NCI-H1417 (cell line): ENCODE results near the gene ARPC5.

ENCODE experiments used
- DNase-seq, 3 experiments: peaks; one replicate each; lab custom pipeline; 2025; lab: John Stamatoyannopoulos, UW

ARPC5 gene

DNA sequence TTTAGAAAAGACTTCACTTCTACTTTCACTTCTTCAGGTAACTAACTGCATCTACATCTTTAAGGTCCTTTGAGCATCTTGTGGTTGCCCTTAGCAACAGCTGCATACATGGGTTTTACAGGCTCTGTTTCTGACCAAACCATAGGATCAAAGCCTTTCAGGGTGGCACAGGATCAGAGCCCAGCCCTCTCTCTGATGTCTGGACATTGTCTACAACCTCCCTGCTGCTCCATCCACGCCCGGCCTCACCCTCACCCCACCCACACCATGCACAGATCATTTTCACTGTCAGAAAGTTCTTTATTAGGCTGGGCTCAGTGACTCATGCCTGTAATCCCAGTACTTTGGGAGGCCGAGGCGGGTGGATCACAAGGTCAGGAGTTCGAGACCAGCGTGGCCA lies 50.5 kb downstream of the ARPC5 start:
- no peak for DNase-seq

DNA sequence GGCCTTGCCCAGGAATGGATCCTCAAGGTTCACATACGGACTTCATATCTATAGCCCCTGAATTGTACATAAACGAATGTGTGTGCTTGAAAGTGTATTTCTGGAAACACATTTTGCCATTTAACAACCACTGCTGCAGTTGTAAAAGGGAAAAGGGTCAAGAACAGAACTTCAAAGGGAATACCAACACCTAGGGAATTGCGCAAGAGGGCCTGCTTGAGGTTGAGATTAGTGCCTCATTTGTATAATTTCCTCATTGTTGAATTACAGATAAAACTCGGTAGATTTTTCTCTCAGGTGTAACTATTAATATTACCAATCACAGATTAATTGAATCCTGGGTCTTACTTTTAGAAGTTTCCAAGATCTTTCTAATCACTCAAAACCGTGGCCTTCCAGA lies 51.4 kb downstream of the ARPC5 start:
- no peak for DNase-seq

DNA sequence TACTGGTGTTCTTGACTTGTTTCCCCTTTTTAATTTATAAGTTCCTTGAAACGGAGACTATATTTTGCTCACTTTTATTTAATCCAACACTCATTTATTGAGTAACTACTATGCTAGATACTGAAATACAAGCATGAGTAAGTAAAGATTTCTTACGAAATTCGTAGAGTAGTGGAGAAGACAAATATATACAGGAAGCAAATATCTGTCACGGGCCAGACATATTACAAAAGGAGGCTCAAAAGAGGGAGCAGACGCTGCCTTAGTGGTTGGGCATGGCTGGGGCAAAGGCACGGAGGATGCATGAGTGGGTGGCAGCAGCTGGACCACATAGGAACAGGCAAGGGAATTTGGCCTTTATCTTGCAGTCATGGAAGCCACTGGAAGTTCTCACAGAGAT lies 52.1 kb downstream of the ARPC5 start:
- DNase-seq, result no peak

DNA sequence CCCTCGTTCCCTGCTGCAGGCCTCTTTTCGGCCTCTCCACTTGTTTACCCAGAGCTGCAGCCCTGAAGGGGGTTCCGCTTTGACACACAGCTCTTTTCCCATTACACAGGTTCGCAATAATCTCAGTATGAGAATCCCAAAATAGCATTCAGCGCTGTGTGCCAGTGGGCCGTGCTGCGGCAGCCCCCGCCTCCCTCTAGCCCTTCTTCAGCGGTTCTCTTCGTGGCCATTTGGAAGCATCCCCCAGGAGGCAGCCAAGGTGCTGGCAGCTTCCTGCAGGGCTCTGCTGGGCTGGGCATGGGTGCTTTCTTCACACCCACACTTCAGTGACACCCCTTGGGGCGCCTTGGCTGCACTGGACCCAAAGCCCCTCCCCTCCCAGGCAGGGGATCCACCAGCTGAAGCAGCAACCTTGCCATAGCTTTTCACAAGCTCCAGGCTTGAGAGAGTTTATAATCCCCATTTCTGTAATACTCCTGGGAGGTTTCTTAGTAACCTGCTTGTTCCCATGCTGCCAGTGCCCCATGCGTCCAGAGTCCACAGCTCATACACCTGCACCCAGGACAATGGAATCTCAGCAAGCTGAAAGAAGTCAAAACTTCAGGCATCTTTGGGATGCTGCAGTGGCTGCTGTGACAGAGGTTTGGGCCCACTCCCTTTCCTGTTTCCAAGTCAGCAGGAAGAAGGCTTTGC lies 53.4 kb downstream of the ARPC5 start:
- no peak for DNase-seq

DNA sequence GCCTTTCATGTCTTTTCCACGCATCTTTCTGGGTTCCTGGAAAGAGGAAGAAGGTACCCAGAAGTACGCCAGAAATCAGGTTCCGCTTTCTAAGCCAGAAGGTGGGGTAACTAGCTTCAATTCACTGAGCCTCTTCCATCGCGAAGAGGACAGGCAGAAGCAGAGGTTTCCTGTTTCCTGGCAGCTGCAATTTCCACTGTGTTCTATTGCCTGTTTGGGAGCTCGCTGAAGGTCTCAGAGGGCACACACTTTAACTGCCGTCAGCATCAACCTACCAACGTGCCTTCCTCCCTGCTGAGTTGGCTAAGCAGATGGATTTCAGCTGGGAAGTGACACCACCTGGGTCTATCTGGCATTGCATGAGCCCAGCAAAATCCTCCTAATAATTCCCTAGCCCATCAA lies 55.3 kb downstream of the ARPC5 start:
- peak; percentile 11 to 71 (median 53) for DNase-seq

DNA sequence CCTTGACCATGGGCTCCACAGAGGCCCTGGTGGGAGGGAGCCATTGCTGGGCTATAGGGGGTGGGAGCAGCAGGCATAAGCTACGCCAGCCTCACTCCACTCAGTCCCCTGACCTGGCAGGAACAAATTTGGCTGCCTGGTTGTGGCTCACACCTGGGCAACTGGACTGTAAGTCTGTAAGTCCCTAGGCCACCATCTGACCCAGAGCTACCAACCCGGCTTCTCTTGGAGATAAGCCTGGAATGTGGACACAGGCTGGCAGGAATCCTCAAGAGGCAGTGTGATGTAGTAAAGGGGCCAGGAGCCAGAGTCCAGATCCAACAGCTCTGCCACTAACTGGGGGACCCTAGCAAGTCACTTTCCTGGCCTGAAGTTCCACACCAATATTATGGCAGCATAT lies 56.7 kb downstream of the ARPC5 start:
- no peak for DNase-seq

DNA sequence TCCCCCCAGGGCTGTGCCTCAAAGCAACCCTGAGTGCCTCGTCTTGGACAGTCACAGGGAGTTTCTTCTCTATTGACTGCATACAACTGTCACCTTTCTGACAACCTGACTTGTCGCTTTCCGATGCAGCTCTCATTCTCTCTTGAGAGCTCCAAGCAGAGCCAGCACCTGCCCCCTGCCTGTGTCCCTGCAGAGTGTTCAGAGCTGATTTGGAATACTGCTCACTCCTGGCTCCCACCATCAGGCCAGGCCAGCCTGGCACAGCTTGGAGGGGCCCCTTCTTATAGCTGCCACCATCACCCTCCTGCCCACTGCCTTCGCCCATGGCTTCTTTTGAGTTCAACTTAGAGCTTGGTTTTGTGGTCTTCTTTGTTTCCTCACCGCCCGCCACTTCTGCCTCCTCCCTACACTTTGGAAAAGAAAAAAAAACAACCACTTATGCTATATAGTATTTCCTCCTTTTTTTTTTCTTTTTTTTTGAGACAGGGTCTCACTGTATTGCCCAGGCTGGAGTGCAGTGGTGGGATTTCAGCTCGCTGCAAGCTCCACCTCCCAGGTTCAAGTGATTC lies 57.6 kb downstream of the ARPC5 start:
- DNase-seq, result no peak

DNA sequence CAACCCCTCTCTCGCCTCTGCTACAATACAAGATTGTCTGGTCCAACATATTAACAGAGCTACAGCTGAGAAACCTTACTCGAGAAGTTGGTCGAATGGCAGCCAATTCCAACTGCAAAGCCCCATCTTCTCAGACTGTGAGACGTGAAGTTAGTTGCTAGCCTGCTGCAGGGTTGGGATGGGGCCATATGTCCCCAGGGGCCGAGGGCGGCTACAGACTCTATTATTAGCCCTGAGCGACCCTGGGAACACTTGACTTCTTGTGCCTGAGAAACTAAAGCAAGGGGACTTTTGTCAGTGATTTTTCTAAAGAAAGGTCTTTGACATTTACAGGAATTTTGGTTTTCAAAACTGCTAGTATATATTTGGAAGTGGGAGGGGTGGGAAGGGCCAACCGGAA lies 59.0 kb downstream of the ARPC5 start:
- DNase-seq, result no peak

DNA sequence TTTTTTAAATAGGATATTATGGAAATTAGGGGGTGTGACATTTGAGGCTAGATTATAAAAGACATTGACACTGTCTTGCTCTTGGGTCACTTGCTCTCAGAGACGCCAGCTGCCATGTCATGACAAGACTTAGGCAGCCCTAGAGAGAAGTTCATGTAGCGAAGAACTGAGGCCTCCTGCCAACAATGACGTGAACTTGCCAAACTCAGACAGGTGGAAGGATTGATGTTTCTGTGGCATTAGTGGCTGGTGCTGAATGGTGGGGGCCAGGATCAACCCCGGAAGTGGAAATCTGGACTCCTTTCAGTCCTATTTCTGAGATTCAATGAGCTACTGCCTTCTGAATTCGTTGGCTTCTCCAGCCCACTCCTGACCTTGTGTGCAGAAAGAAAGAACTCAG lies 60.0 kb downstream of the ARPC5 start:
- DNase-seq, result no peak

DNA sequence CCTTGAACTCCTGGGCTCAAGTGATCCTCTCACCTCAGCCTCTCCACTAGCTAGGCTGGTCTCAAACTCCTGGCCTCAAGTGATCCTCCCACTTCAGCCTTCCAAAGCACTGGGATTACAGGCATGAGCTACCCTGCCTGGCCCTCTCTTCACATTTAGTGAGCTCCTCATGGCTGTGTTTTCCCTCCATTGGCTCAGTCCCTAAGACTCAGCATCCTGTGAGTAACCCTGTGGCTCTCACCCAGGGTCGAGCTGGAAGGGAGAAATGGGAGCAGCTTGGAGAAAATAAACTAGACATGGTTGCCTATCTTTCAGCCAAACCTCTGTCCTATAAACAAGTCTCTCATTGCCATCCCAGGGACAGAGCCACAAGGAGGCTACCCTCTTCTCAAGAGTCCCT lies 62.9 kb downstream of the ARPC5 start:
- DNase-seq, result no peak

DNA sequence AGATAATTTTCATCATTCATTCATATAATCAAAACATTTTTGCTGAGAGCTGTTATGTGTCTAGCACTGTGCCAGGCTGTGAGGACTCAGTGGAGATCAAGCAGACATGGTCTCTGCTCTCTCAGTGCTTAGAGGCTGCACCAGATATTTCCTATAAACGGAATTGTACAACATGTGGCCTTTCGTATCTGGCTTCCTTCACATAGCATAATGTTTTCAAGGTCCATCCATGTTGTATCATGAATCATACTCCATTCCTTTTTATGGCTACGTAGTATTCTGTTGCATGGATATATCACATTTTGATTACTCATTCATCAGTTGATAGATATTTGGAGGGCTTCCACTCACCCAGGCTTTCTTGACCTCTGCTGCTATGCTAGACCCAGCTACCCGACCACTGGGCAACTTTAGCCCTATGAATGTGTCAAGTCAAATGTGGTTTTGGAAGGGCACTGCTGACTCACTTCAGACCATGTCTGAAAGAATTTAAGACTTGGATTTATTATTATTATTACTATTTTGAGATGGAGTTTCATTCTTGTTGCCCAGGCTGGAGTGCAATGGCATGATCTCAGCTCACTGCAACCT lies 63.8 kb downstream of the ARPC5 start:
- DNase-seq, result no peak
